Heart left ventricle (tissue), 13 donors: ENCODE results near the gene MFSD2A.

Experiments used
- POLR2A ChIP-seq, 2 donors: fragments of 450-650 bp; IDR thresholded peaks; one replicate each; pipeline ENCODE4 v1.6.1; 2017; ENCODE audit warnings: antibody characterized with exemption in 2 of 2, mild to moderate bottlenecking in 2 of 2, moderate library complexity in 2 of 2
- TF ChIP-seq, protein P1 (sequence below), 12 donors: fragments of 200-600 bp; sonication (generic) in 4 of 12; IDR thresholded peaks; one replicate each; pipeline versions ENCODE4 v1.5.0 to v1.8.0; 2018 to 2022; ENCODE audit warnings: antibody characterized with exemption in 12 of 12, mild to moderate bottlenecking in 5 of 12
- donor health status: ischemic (EF 13 %, LVEDD 7.1; RV severe dilation, severe dysfunction).
- donor health status: DM: no; HTN: yes; CAD: no.
- donor health status: DM: no; HTN: no; CAD: no.
- donor health status: ischemic (EF 25% LVEDD 6.9; RV normal size, moderate dysfunction).
- donor health status: ischemic (EF 25% LVEDD 5.7; RV mildly dilated, moderate dysfunction).
- donor health status: ischemic (EF 35%, LVEDD 5.7; RV mildly dilated, moderate dysfunction).
- donor health status: nonischemic (EF 11% LVEDD 7.7; RV severe dilation, severe dysfunction).
- donor health status: DM: yes; HTN: yes; CAD: no.
- donor health status: PGD.
- donor health status: ischemic (EF 29% LVEDD 5.4; RV normal size, mild dysfunction).
- donor health status: nonischemic (EF 23%, LVEDD 6.1; RV moderate dilation, normal function).

DNA sequence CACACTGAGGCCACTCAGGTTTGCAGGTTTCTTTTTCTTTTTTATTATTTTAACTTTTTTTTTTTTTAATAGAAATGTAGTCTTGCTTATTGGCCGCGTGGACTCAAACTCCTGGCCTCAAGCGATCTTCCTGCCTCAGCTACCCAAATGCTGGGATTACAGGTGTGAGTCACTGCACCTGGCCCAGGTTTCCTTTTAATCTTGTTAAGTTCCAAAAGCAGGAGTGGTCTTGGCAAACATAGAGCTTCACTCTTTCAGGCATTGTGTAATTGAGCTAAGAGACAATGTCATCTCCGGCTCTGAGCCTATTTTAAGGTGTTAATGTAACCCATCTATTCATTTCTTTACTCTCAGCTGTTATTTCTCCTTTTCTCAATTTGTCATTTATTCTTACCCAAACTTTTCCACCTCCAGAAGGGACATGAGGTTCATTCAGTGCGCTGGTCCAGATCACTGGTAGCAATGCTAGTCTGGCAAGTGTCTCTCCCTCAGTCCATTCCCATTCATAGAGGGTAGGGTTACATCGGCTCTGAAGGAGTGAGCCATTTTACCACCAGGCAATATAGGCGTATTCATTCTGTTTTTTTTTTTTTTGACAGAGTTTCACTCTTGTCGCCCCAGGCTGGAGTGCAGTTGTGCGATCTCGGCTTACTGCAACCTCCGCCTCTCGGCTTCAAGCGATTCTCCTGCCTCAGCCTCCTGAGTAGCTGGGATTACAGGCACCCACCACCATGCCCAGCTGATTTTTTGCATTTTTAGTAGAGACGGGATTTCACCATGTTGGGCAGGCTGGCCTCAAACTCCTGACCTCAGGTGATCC, 11.3 kb upstream of the MFSD2A start:
- TF ChIP-seq, protein P1, sequence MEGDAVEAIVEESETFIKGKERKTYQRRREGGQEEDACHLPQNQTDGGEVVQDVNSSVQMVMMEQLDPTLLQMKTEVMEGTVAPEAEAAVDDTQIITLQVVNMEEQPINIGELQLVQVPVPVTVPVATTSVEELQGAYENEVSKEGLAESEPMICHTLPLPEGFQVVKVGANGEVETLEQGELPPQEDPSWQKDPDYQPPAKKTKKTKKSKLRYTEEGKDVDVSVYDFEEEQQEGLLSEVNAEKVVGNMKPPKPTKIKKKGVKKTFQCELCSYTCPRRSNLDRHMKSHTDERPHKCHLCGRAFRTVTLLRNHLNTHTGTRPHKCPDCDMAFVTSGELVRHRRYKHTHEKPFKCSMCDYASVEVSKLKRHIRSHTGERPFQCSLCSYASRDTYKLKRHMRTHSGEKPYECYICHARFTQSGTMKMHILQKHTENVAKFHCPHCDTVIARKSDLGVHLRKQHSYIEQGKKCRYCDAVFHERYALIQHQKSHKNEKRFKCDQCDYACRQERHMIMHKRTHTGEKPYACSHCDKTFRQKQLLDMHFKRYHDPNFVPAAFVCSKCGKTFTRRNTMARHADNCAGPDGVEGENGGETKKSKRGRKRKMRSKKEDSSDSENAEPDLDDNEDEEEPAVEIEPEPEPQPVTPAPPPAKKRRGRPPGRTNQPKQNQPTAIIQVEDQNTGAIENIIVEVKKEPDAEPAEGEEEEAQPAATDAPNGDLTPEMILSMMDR (IDR thresholded peaks at IDR 0.05): no peak
- TF ChIP-seq POLR2A (IDR thresholded peaks at IDR 0.05): no peak
